ENCODE results near the gene RGS5.

RGS5 gene

GRCh38 chr1:163093169-163093568 lies 109.5 kb downstream of the RGS5 start:
- TF ChIP-seq CTCF (conservative IDR thresholded peaks at IDR 0.05; ENCODE audit: low read length) = no peak
- no peak overlapping the region for H3K4me3 ChIP-seq (ENCODE audit: low read length)
- no peak for DNase-seq (ENCODE audit: low read depth)
